A673 (cell line): ENCODE data around the gene HBZ. TPM values are rescaled to one million over a fixed set of nuclear protein-coding genes. Genes with fewer than 3 reads are reported as not detected.
"Not testable (repeated sequence)": the region's sequence is repeated elsewhere in the genome, so short reads cannot be mapped to it uniquely, and the experiment has no call there.

ENCODE experiments used
- BruUV-seq: library from RNA; stranded (reverse); fragments of 400-500 nt; replicated peaks from 2 replicates; lab custom pipeline; 2021; lab: Mats Ljungman, UMichigan
- CTCF ChIA-PET: fragments of 300-600 bp; sonication (Branson Sonifier 250); formaldehyde crosslinking; loops from one replicate; lab custom pipeline; 2022; ENCODE audit warnings: antibody characterized with exemption; lab: Charles Lee
- POLR2A ChIA-PET: fragments of 300-600 bp; sonication (Branson Sonifier 250); formaldehyde crosslinking; loops from one replicate; lab custom pipeline; 2022; ENCODE audit warnings: antibody characterized with exemption; ENCODE audit not compliant: low non-redundant PET; lab: Charles Lee
- DNase-seq: peaks from one replicate; pipeline ENCODE4 v3.0.0-alpha.2; 2015; ENCODE audit warnings: low spot score
- H3K27ac ChIP-seq: fragments of 200-600 bp; sonication (generic); 2 replicates; pipeline ENCODE4 v1.5.1; 2016; ENCODE audit warnings: mixed run types, low read depth, mild to moderate bottlenecking, mixed read lengths, antibody characterized with exemption, low read length; ENCODE audit not compliant: poor library complexity, severe bottlenecking
- H3K27me3 ChIP-seq: fragments of 200-600 bp; sonication (generic); replicated peaks from 2 replicates; pipeline ENCODE4 v1.6.1; 2017; ENCODE audit warnings: mixed run types, low read depth, mild to moderate bottlenecking, mixed read lengths, antibody characterized with exemption, low read length; ENCODE audit not compliant: insufficient read depth, poor library complexity
- H3K36me3 ChIP-seq: fragments of 200-600 bp; sonication (generic); 2 replicates; pipeline ENCODE4 v1.6.1; 2016; ENCODE audit warnings: mixed run types, mild to moderate bottlenecking, mixed read lengths, antibody characterized with exemption, low read length; ENCODE audit not compliant: insufficient read depth, poor library complexity, severe bottlenecking
- H3K4me1 ChIP-seq: fragments of 200-600 bp; sonication (generic); 2 replicates; pipeline ENCODE4 v1.6.1; 2017; ENCODE audit warnings: mixed run types, mild to moderate bottlenecking, mixed read lengths, antibody characterized with exemption, low read length; ENCODE audit not compliant: insufficient read depth, poor library complexity, severe bottlenecking
- H3K4me3 ChIP-seq: fragments of 200-600 bp; sonication (generic); 2 replicates; pipeline ENCODE4 v1.5.1; 2016; ENCODE audit warnings: low read depth, mixed run types, mild to moderate bottlenecking, mixed read lengths, low read length; ENCODE audit not compliant: poor library complexity, severe bottlenecking
- H3K9me3 ChIP-seq: fragments of 200-600 bp; sonication (generic); 2 replicates; pipeline ENCODE4 v1.6.1; 2016; ENCODE audit warnings: mixed run types, low read depth, mild to moderate bottlenecking, mixed read lengths, antibody characterized with exemption, low read length; ENCODE audit not compliant: poor library complexity, severe bottlenecking
- CTCF ChIP-seq: fragments of 300-800, 200-600 bp; sonication (generic); conservative IDR thresholded peaks from 2 replicates; pipeline ENCODE4 v1.5.1; 2017; ENCODE audit warnings: low read depth, mild to moderate bottlenecking, antibody characterized with exemption, low read length, moderate library complexity, mixed read lengths
- EZH2 ChIP-seq: fragments of 200-600 bp; sonication (generic); IDR thresholded peaks from 2 replicates; pipeline ENCODE4 v1.6.1; 2017; ENCODE audit warnings: borderline replicate concordance, low read depth, mild to moderate bottlenecking, mixed read lengths, antibody characterized with exemption, low read length; ENCODE audit not compliant: poor library complexity, severe bottlenecking
- intact Hi-C: fragments of 100-400 bp; cut with micrococcal nuclease; formaldehyde crosslinking; loops from one replicate; pipeline ENCODE4 v1.10.0; 2022; ENCODE audit not compliant: unreplicated experiment
- total RNA-seq: library from RNA; stranded (reverse); gene quantifications from 2 replicates; pipeline ENCODE4 v1.2.3, GENCODE V29; 2021

Gene HBZ
- total RNA-seq, 1 experiment from 2014 or later, result not detected

DNA sequence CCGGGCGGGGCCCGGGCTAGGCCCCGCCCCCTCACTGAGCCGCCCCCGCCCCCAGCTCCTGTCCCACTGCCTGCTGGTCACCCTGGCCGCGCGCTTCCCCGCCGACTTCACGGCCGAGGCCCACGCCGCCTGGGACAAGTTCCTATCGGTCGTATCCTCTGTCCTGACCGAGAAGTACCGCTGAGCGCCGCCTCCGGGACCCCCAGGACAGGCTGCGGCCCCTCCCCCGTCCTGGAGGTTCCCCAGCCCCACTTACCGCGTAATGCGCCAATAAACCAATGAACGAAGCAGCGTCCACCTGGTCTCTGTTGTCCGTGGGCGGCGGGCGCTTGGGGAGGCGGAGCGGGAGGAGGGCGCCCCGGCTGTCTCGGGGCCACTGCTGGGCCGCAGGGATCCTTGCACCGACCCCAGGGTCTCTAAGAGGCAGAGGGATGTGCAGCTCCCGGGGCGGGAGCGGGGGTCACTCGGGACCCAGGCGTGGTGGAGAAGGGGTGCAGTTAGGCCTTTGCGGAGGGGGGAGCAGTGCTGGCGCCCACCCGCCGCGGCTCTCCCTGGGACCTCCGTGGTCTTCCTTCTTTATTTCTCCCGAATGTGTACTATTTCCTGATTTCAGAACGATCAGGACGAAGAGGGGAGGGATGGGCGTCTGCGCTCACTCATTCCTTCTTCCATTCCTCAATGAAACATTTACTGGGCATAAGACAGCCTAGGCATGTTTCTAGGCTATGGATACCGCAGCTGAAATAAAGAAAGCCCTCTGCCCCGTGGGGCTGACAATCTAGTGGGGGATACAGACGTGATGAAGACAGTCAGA, 2.0 kb downstream of the HBZ start:
- no peaks in the 10 kb centered on the region for H3K4me1 ChIP-seq
- POLR2A ChIA-PET, result no interaction called here
- no TSS peak for BruUV-seq
- DNase-seq, result peak; percentile 63
- H3K9me3 ChIP-seq, result no peaks in the 10 kb centered on the region
- H3K36me3 ChIP-seq, result no peaks in the 10 kb centered on the region
- CTCF ChIA-PET, result no interaction called here
- no peak for TF ChIP-seq CTCF
- no peak for TF ChIP-seq EZH2
- no peaks in the 10 kb centered on the region for H3K27me3 ChIP-seq
- H3K4me3 ChIP-seq, result peak overlapping the region; percentile 57
- intact Hi-C loops, result no loop called here
- H3K27ac ChIP-seq, result no peak overlapping the region

- intact Hi-C loops, result no loop called here
- no peaks in the 10 kb centered on the region for H3K36me3 ChIP-seq
- ChIA-PET CTCF (no interaction called here), POLR2A (no interaction called here)
- peak overlapping the region; percentile 57 for H3K4me3 ChIP-seq
- no peaks in the 10 kb centered on the region for H3K4me1 ChIP-seq
- no peak for DNase-seq
- no peak overlapping the region for H3K27ac ChIP-seq
- BruUV-seq, result no TSS peak
- H3K9me3 ChIP-seq, result no peaks in the 10 kb centered on the region
- no peaks in the 10 kb centered on the region for H3K27me3 ChIP-seq
- TF ChIP-seq CTCF, result no peak
- no peak for TF ChIP-seq EZH2
These were observed 2.6 kb downstream of the HBZ start for GRCh38 chr16:155031-155398.

DNA sequence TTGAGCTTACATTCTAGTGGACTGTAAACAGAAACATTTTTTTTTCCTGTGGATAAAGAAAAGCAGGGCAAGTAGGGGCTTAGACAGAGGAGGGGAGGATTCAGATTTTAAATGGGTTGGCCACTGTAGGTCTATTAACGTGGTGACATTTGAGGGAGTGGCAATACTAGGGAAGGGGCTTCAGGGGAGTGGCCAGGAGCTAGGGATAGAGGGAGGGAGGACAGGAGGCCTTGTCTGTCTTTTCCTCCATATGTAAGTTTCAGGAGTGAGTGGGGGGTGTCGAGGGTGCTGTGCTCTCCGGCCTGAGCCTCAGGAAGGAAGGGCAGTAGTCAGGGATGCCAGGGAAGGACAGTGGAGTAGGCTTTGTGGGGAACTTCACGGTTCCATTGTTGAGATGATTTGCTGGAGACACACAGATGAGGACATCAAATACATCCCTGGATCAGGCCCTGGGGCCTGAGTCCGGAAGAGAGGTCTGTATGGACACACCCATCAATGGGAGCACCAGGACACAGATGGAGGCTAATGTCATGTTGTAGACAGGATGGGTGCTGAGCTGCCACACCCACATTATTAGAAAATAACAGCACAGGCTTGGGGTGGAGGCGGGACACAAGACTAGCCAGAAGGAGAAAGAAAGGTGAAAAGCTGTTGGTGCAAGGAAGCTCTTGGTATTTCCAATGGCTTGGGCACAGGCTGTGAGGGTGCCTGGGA, 6.8 kb downstream of the HBZ start:
- Histone ChIP-seq H3K4me1 (no peaks in the 10 kb centered on the region), H3K27ac (no peak overlapping the region), H3K36me3 (no peaks in the 10 kb centered on the region), H3K27me3 (no peaks in the 10 kb centered on the region), H3K4me3 (no peak overlapping the region), H3K9me3 (no peaks in the 10 kb centered on the region)
- TF ChIP-seq CTCF (no peak), EZH2 (no peak)
- no peak for DNase-seq
- CTCF ChIA-PET, result no interaction called here
- POLR2A ChIA-PET, result interaction anchor here (0.6 kb wide), 1 partner anchor 238 kb away, joined by 3 read pairs; the partner anchor contains the start of gene NME4
- intact Hi-C loops, result no loop called here
- BruUV-seq, result no TSS peak

- POLR2A ChIA-PET, H3K27me3 ChIP-seq, CTCF ChIA-PET, H3K4me1 ChIP-seq, H3K36me3 ChIP-seq, H3K27ac ChIP-seq, BruUV-seq, H3K4me3 ChIP-seq, DNase-seq, intact Hi-C loops, H3K9me3 ChIP-seq: not testable (repeated sequence)
These were observed 7.8 kb downstream of the HBZ start for GRCh38 chr16:160242-160641.
